H1 (cell line): ENCODE data around the gene TMEM150A. TPM values are rescaled to one million over a fixed set of nuclear protein-coding genes. Genes with fewer than 3 reads are reported as not detected.

Source experiments
- CTCF ChIA-PET: fragments of 300-600 bp; sonication (Branson Sonifier 250); formaldehyde crosslinking; loops from one replicate; lab custom pipeline; 2021; ENCODE audit not compliant: partially characterized antibody; lab: Charles Lee
- POLR2A ChIA-PET: fragments of 300-600 bp; sonication (Branson Sonifier 250); formaldehyde crosslinking; loops from one replicate; lab custom pipeline; 2021; ENCODE audit warnings: inconsistent platforms; ENCODE audit not compliant: partially characterized antibody; lab: Charles Lee
- DNase-seq, 2 experiments: peaks; one replicate each; pipeline versions ENCODE4 v3.0.0 to v3.0.0-alpha.2; 2010 to 2022; ENCODE audit warnings: low spot score in 2 of 2, low read depth in 1 of 2, mixed read lengths in 1 of 2
- FAIRE-seq: peaks from 2 replicates; lab custom pipeline; 2011; peaks lifted over from hg19 to GRCh38; lab: Jason Lieb, UNC
- H2AFZ ChIP-seq: 2 replicates; pipeline ENCODE4 v1.8.1; 2012; ENCODE audit warnings: low read length, inconsistent platforms
- H2AK5ac ChIP-seq: 2 replicates; pipeline ENCODE4 v1.6.1; 2013; ENCODE audit warnings: low read depth, low read length
- H2BK120ac ChIP-seq: replicated peaks from 2 replicates; pipeline ENCODE3; 2013; ENCODE audit warnings: low read depth, low read length, inconsistent platforms
- H2BK12ac ChIP-seq: 2 replicates; pipeline ENCODE4 v1.6.1; 2013; ENCODE audit warnings: low read depth, low read length
- H2BK15ac ChIP-seq: 2 replicates; pipeline ENCODE4 v1.6.1; 2013; ENCODE audit warnings: low read length
- H2BK20ac ChIP-seq: 2 replicates; pipeline ENCODE4 v1.6.1; 2013; ENCODE audit warnings: low read length
- H2BK5ac ChIP-seq: 2 replicates; pipeline ENCODE4 v1.6.1; 2013; ENCODE audit warnings: low read depth, low read length
- H3K14ac ChIP-seq: 2 replicates; pipeline ENCODE4 v1.6.1; 2013; ENCODE audit warnings: inconsistent platforms; ENCODE audit not compliant: insufficient read length
- H3K18ac ChIP-seq: 2 replicates; pipeline ENCODE4 v1.6.1; 2013; ENCODE audit warnings: low read length; ENCODE audit errors: extremely low read depth
- H3K23ac ChIP-seq: 2 replicates; pipeline ENCODE4 v1.6.1; 2013; ENCODE audit warnings: inconsistent platforms; ENCODE audit not compliant: insufficient read length
- H3K23me2 ChIP-seq: 2 replicates; pipeline ENCODE4 v1.6.1; 2013; ENCODE audit warnings: low read depth, low read length
- H3K27ac ChIP-seq: 2 replicates; pipeline ENCODE4 v1.6.1; 2011; ENCODE audit warnings: low read depth, low read length, inconsistent platforms
- H3K27me3 ChIP-seq, 4 experiments: replicated peaks in 1 of 4; 1 replicate in 1 of 4; 2 replicates in 3 of 4; pipeline versions ENCODE4 v1.6.1 to v1.8.1; 2011 to 2013; ENCODE audit warnings: low read length in 3 of 4, mild to moderate bottlenecking in 3 of 4, inconsistent platforms in 2 of 4, mixed read lengths in 2 of 4, moderate library complexity in 1 of 4; ENCODE audit not compliant: control insufficient read depth in 3 of 4, insufficient read depth in 3 of 4; ENCODE audit errors: extremely low read depth in 1 of 4
- H3K36me3 ChIP-seq, 4 experiments: 2 replicates each; pipeline versions ENCODE4 v1.6.1 to v1.8.1; 2011 to 2013; ENCODE audit warnings: mild to moderate bottlenecking in 4 of 4, low read length in 3 of 4, moderate library complexity in 2 of 4, control low read depth in 1 of 4, inconsistent platforms in 1 of 4; ENCODE audit not compliant: insufficient read depth in 4 of 4, control insufficient read depth in 2 of 4
- H3K4ac ChIP-seq: replicated peaks from 2 replicates; pipeline ENCODE3; 2013; ENCODE audit warnings: low read length, low read depth, mixed read lengths, inconsistent platforms; ENCODE audit not compliant: insufficient read length
- H3K4me1 ChIP-seq, 4 experiments: replicated peaks in 1 of 4; 1 replicate in 1 of 4; 2 replicates in 3 of 4; pipeline versions ENCODE4 v1.6.1 to v1.8.1; 2011 to 2013; ENCODE audit warnings: low read length in 3 of 4, inconsistent platforms in 2 of 4, mixed read lengths in 1 of 4; ENCODE audit not compliant: insufficient read depth in 4 of 4, control insufficient read depth in 3 of 4
- H3K4me2 ChIP-seq, 2 experiments: 2 replicates each; pipeline versions ENCODE4 v1.6.1 to v1.8.1; 2011 to 2013; ENCODE audit warnings: low read depth in 2 of 2, low read length in 2 of 2, control low read depth in 1 of 2, inconsistent platforms in 1 of 2, mild to moderate bottlenecking in 1 of 2; ENCODE audit not compliant: insufficient read depth in 1 of 2
- H3K4me3 ChIP-seq, 4 experiments: fragments of 200-600, 300-600 bp in 1 of 4; sonication (generic), shearing (Covaris generic), sonication (Bioruptor Twin) in 1 of 4; 2 replicates each; pipeline versions ENCODE4 v1.5.1 to v1.8.1; 2011 to 2016; ENCODE audit warnings: low read length in 4 of 4, low read depth in 3 of 4, control low read depth in 2 of 4, inconsistent platforms in 2 of 4, mild to moderate bottlenecking in 2 of 4, mixed read lengths in 1 of 4, moderate library complexity in 1 of 4; ENCODE audit not compliant: insufficient read depth in 2 of 4; ENCODE audit errors: extremely low read depth in 1 of 4
- H3K56ac ChIP-seq: replicated peaks from 2 replicates; pipeline ENCODE3; 2013; ENCODE audit warnings: low read depth, mild to moderate bottlenecking, mixed read lengths, low read length, inconsistent platforms; ENCODE audit not compliant: insufficient read length
- H3K79me1 ChIP-seq: 2 replicates; pipeline ENCODE4 v1.6.1; 2013; ENCODE audit warnings: low read depth, low read length, control low read depth
- H3K79me2 ChIP-seq, 2 experiments: 2 replicates each; pipeline versions ENCODE4 v1.6.1 to v1.8.1; 2012 to 2013; ENCODE audit warnings: low read length in 2 of 2, mild to moderate bottlenecking in 2 of 2, inconsistent platforms in 1 of 2; ENCODE audit not compliant: insufficient read depth in 2 of 2, control insufficient read depth in 1 of 2
- H3K9ac ChIP-seq, 4 experiments: replicated peaks in 1 of 4; 1 replicate in 1 of 4; 2 replicates in 3 of 4; pipeline versions ENCODE4 v1.6.1 to v1.8.1; 2011 to 2013; ENCODE audit warnings: low read depth in 3 of 4, low read length in 3 of 4, control low read depth in 2 of 4, mild to moderate bottlenecking in 2 of 4, moderate library complexity in 2 of 4, inconsistent platforms in 1 of 4; ENCODE audit errors: extremely low read depth in 1 of 4
- H3K9me3 ChIP-seq, 2 experiments: 2 replicates each; pipeline versions ENCODE4 v1.6.1 to v1.8.1; 2012 to 2013; ENCODE audit warnings: mild to moderate bottlenecking in 2 of 2, moderate library complexity in 2 of 2, control low read depth in 1 of 2, inconsistent platforms in 1 of 2, low read depth in 1 of 2, low read length in 1 of 2, mixed read lengths in 1 of 2; ENCODE audit not compliant: insufficient read depth in 2 of 2
- H4K20me1 ChIP-seq, 2 experiments: replicated peaks in 1 of 2; 2 replicates each; pipeline versions ENCODE3 to v1.8.1; 2011 to 2013; ENCODE audit warnings: inconsistent platforms in 2 of 2, low read length in 2 of 2, mild to moderate bottlenecking in 1 of 2; ENCODE audit not compliant: insufficient read depth in 2 of 2, control insufficient read depth in 1 of 2
- H4K5ac ChIP-seq: 2 replicates; pipeline ENCODE4 v1.6.1; 2013; ENCODE audit warnings: low read length, low read depth, mixed read lengths, inconsistent platforms; ENCODE audit not compliant: insufficient read length
- H4K8ac ChIP-seq: 2 replicates; pipeline ENCODE4 v1.8.0; 2013; ENCODE audit warnings: mild to moderate bottlenecking, moderate library complexity, low read length, inconsistent platforms; ENCODE audit not compliant: insufficient read depth; ENCODE audit errors: extremely low read depth
- H4K91ac ChIP-seq: replicated peaks from 2 replicates; pipeline ENCODE3; 2013; ENCODE audit warnings: low read length, mixed read lengths, inconsistent platforms; ENCODE audit not compliant: insufficient read length
- ATF3 ChIP-seq: IDR thresholded peaks from 2 replicates; pipeline ENCODE4 v1.6.1; 2011; ENCODE audit warnings: low read depth, mild to moderate bottlenecking, low read length; ENCODE audit not compliant: insufficient read depth
- CREB1 ChIP-seq: IDR thresholded peaks from 2 replicates; pipeline ENCODE4 v1.6.1; 2012; ENCODE audit warnings: inconsistent platforms
- CTBP2 ChIP-seq: IDR thresholded peaks from 2 replicates; pipeline ENCODE4 v1.7.0; 2011; ENCODE audit warnings: borderline replicate concordance, mild to moderate bottlenecking, moderate library complexity, mixed read lengths, low read length; ENCODE audit not compliant: insufficient read depth, insufficient read length
- EZH2 ChIP-seq: fragments of 200-600 bp; sonication (generic); IDR thresholded peaks from 2 replicates; pipeline ENCODE4 v1.7.1; 2012; ENCODE audit warnings: low read depth, mild to moderate bottlenecking, moderate library complexity, low read length, inconsistent platforms; ENCODE audit not compliant: severe bottlenecking
- GTF2F1 ChIP-seq: IDR thresholded peaks from 2 replicates; pipeline ENCODE4 v1.6.1; 2012; ENCODE audit warnings: low read depth, low read length, improper control_type of control experiment, borderline replicate concordance
- MAX ChIP-seq: IDR thresholded peaks from 2 replicates; pipeline ENCODE4 v1.6.1; 2012; ENCODE audit warnings: inconsistent platforms
- SIX5 ChIP-seq: IDR thresholded peaks from 2 replicates; pipeline ENCODE4 v1.6.1; 2011; ENCODE audit warnings: mild to moderate bottlenecking, low read depth, low read length
- SUZ12 ChIP-seq: fragments of 200-600 bp; sonication (generic); IDR thresholded peaks from 2 replicates; pipeline ENCODE4 v1.6.1; 2012; ENCODE audit warnings: mild to moderate bottlenecking, inconsistent platforms, low read length, moderate library complexity, mixed read lengths
- WGBS, 2 experiments: shearing (Covaris generic) in 1 of 2; methylation state at CpG; one replicate each; pipeline versions ENCODE4 v1.1.6 to v1.1.7; 2013 to 2015; ENCODE audit warnings: low lambda C conversion rate in 2 of 2, mixed read lengths in 2 of 2, inconsistent platforms in 1 of 2, low coverage in 1 of 2, missing lambda C conversion rate in 1 of 2; ENCODE audit not compliant: insufficient replicate concordance in 2 of 2, insufficient coverage in 1 of 2, insufficient read length in 1 of 2; ENCODE audit errors: extremely low coverage in 1 of 2, missing lambda C conversion rate in 1 of 2; 5-methylcytosine and 5-hydroxymethylcytosine counted together
- polyA plus RNA-seq, 7 experiments: library from polyadenylated mRNA; depleted of rRNA in 3 of 7; stranded (reverse) in 5 of 7; unstranded in 2 of 7; fragments of >200 nt in 5 of 7; fragments of 200-250 nt in 2 of 7; gene quantifications; 1 replicate in 5 of 7; 2 replicates in 1 of 7; 4 replicates in 1 of 7; pipeline versions ENCODE4 v1.2.1 to v1.2.3, GENCODE V29; 2011 to 2013; ENCODE audit warnings: missing spikeins in 2 of 7, mixed read lengths in 2 of 7
- total RNA-seq: library from RNA; stranded (reverse); fragmentation: NEBNext Ultra II Directional; extraction: Animal tissue kit (Norgen Biotek cat#: 25700); gene quantifications from 2 replicates; pipeline ENCODE4 v1.2.1, GENCODE V29; 2021

Gene TMEM150A
- total and polyA plus RNA-seq, 2 of the 8 experiments (the other 6 are each of a cell fraction or from before 2014, with no cell fraction given): 19.8 to 29.9 TPM

DNA sequence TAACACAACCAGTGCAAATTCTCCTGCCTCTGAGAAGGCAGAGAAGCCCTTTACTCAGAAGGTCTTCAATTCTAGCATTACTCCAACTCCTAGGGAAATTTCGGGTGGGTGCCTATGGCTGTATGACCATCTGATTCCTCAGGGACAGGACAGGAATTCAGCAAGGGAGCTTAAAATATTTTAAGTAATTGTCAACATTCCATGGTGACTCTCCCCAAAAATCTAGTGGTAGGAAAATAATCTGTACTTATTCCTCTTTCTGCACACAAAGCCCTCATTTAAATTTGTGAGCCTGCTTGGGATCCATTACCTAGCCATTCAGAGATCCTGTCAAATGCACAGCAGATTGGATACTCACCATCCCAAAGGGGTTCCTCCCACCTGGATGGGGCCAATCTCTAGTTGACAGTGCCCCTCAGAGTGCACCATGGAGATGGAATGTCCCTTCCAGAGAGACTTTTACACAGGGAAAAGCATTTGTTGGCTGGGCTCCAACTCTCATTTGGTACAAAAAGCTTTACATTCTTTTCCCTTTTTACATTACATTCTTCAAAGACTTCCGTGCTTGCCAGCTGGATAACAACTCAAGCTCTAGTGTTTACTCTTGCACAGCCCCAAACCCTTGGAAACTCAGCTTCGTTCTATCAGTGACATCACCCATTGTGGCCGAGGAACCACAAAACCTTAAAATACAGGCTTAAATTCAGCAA, 3.1 kb upstream of the TMEM150A start:
- Histone ChIP-seq H2BK12ac (no peak overlapping the region), H3K56ac (no peak overlapping the region), H3K36me3 (peaks cover 6 to 19% (median 14%) of the 10 kb centered on the region in 4 experiments; a peak in 6 of 8 replicates), H3K27me3 (no peaks in the 10 kb centered on the region), H3K79me1 (peaks cover 7% of the 10 kb centered on the region), H4K8ac (no peak overlapping the region), H2BK20ac (no peak overlapping the region), H3K9me3 (no peaks in the 10 kb centered on the region), H3K14ac (no peak overlapping the region), H3K23ac (no peak overlapping the region), H4K91ac (no peak overlapping the region), H3K4me2 (no peak overlapping the region), H3K9ac (peak overlapping the region in 1 of 4 experiments; percentile 18; a peak in 1 of 7 replicates), H2AFZ (no peak overlapping the region), H3K4ac (no peak overlapping the region), H2BK15ac (no peak overlapping the region), H3K18ac (no peak overlapping the region), H3K4me1 (peaks cover 0 to 5% (median 2%) of the 10 kb centered on the region in 4 experiments; a peak in 6 of 7 replicates), H4K20me1 (peaks cover 0 to 16% of the 10 kb centered on the region in 2 experiments), H2BK5ac (no peak overlapping the region), H3K23me2 (peaks cover 12% of the 10 kb centered on the region), H3K27ac (no peak overlapping the region), H3K4me3 (no peak overlapping the region), H2AK5ac (no peak overlapping the region), H2BK120ac (no peak overlapping the region), H4K5ac (no peak overlapping the region), H3K79me2 (peaks cover 0 to 12% of the 10 kb centered on the region in 2 experiments; a peak in 2 of 4 replicates)
- DNase-seq (no peak), FAIRE-seq (no peak)
- TF ChIP-seq MAX: no peak
- no peak for TF ChIP-seq CREB1
- TF ChIP-seq SUZ12: no peak
- no peak for TF ChIP-seq GTF2F1
- TF ChIP-seq CTBP2: no peak
- TF ChIP-seq SIX5: no peak
- TF ChIP-seq ATF3: no peak
- TF ChIP-seq EZH2: no peak
- 88% methylated on average over 4 of the region's 4 CpGs; no CpG with 5 or more reads in 1 of the 2 experiments for WGBS, 2 experiments
- ChIA-PET CTCF (interaction anchor here (0.9 to 1.9 kb wide), 4 partner anchors 11 to 52 kb away, joined by 4 to 6 read pairs (median 4); no protein-coding TSS in a partner anchor), POLR2A (interaction anchor here (0.6 to 7.9 kb wide), 13 partner anchors 9 to 527 kb away, joined by 3 to 95 read pairs (median 4); partner anchors contain the start of genes C2orf68, MAT2A, RNF181 and USP39)
